Kidney epithelial cell (primary cell): ENCODE data around the gene MRPS34. TPM values are rescaled to one million over a fixed set of nuclear protein-coding genes. Genes with fewer than 3 reads are reported as not detected.

Experiments
- DNase-seq: peaks from one replicate; pipeline ENCODE4 v3.0.0-alpha.2; 2010; ENCODE audit warnings: low read depth
- H3K27me3 ChIP-seq: 2 replicates; pipeline ENCODE4 v1.6.0; 2011; ENCODE audit warnings: low read length; ENCODE audit not compliant: control insufficient read depth, insufficient read depth
- H3K36me3 ChIP-seq: 2 replicates; pipeline ENCODE4 v1.5.1; 2011; ENCODE audit warnings: low read length; ENCODE audit not compliant: control insufficient read depth, insufficient read depth
- H3K4me3 ChIP-seq: 2 replicates; pipeline ENCODE4 v1.5.1; 2011; ENCODE audit warnings: low read depth, mild to moderate bottlenecking, control low read depth, low read length
- total RNA-seq: library from RNA; depleted of rRNA; stranded (reverse); fragments of >200 nt; gene quantifications from 2 replicates; pipeline ENCODE4 v1.2.3, GENCODE V29; 2015
- TF ChIP-seq, protein P1 (sequence below): IDR thresholded peaks from 2 replicates; pipeline ENCODE4 v1.5.1; 2011; ENCODE audit warnings: mild to moderate bottlenecking, moderate library complexity, low read length, control low read depth, inconsistent platforms; ENCODE audit not compliant: insufficient read depth, poor library complexity, severe bottlenecking

MRPS34 gene
- total RNA-seq, 1 donor from 2014 or later: 108 TPM

DNA sequence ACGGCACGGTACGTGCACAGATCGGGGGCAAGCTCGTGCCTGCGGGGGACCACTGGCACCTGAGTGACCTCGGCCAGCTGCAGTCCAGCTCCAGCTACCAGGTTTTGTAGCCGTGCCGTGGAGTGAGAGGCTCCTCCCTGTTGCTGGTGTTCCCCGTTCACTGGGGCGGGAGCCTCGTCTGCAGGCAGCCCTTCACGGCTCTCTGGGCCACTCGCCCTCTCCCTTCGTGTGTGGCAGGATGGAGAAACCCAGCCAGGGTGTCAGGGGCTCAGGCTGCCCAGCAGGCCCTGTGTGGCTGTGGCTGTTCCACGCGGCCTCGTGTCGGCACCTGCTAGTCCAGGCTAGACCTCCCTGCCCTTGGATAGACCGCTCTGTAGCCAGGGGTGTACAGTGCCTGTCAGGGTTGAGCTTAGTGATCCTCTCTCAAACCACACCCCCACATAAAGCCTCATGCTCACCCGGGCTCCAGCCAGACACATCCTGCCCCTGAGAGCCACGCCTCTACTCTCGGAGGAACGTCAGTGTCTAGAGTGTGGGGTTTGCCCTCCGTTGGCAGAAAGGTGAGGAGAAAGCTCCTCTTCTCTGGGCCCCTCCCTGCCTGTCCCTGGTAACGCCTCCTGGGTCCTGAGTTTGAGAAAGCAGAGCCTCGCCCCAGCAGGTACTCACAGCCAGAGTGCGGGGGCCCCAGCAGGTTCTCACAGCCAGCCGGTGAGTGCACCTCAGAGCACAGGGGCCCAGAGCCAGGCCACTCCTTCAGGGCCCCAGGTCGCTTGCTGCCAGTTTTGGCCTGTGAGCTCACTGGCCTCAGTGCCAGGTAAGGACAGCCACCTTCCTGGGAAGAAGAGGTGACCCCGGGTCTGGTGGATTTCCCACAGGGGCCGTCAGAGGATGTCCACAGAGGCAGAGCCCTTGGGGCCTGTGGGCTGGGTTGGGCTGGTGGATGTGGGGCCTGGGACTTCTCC lies 29.3 kb downstream of the MRPS34 start:
- TF ChIP-seq, protein P1, sequence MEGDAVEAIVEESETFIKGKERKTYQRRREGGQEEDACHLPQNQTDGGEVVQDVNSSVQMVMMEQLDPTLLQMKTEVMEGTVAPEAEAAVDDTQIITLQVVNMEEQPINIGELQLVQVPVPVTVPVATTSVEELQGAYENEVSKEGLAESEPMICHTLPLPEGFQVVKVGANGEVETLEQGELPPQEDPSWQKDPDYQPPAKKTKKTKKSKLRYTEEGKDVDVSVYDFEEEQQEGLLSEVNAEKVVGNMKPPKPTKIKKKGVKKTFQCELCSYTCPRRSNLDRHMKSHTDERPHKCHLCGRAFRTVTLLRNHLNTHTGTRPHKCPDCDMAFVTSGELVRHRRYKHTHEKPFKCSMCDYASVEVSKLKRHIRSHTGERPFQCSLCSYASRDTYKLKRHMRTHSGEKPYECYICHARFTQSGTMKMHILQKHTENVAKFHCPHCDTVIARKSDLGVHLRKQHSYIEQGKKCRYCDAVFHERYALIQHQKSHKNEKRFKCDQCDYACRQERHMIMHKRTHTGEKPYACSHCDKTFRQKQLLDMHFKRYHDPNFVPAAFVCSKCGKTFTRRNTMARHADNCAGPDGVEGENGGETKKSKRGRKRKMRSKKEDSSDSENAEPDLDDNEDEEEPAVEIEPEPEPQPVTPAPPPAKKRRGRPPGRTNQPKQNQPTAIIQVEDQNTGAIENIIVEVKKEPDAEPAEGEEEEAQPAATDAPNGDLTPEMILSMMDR: no peak
- Histone ChIP-seq H3K4me3 (no peak overlapping the region), H3K36me3 (no peaks in the 10 kb centered on the region), H3K27me3 (no peaks in the 10 kb centered on the region)
- no peak for DNase-seq

DNA sequence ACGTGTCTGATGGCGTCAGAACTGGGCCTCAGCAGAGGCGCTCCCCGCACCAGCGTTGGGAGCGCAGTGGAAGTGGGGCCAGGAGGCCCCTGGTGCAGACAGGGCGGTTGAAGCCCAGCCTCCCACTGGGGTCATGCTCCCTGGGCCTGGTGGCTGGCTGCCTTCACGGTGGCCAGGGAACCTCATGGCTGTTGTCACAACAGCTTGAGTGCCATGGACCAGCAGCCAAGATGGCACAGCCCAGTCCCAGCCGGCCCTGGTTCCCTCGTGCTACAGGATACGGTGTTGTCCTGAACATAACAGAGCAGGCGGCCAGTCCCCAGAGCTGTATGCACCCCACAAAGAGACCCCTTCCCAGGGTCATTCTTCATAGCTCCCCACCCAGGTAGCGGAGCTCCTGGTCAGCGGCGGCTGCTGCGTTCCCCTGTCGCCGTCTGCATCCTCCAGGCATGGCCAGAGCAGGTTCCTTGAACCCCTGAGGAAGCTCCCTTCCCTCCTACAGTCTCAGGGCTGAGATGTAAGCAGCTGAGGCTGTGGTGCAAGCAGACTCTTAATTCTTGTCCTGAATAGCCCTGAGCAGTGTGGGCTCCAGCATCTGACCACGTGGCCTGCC lies 31.3 kb downstream of the MRPS34 start:
- Histone ChIP-seq H3K36me3 (no peaks in the 10 kb centered on the region), H3K27me3 (no peaks in the 10 kb centered on the region), H3K4me3 (no peak overlapping the region)
- no peak for DNase-seq
- TF ChIP-seq, protein P1: no peak

DNA sequence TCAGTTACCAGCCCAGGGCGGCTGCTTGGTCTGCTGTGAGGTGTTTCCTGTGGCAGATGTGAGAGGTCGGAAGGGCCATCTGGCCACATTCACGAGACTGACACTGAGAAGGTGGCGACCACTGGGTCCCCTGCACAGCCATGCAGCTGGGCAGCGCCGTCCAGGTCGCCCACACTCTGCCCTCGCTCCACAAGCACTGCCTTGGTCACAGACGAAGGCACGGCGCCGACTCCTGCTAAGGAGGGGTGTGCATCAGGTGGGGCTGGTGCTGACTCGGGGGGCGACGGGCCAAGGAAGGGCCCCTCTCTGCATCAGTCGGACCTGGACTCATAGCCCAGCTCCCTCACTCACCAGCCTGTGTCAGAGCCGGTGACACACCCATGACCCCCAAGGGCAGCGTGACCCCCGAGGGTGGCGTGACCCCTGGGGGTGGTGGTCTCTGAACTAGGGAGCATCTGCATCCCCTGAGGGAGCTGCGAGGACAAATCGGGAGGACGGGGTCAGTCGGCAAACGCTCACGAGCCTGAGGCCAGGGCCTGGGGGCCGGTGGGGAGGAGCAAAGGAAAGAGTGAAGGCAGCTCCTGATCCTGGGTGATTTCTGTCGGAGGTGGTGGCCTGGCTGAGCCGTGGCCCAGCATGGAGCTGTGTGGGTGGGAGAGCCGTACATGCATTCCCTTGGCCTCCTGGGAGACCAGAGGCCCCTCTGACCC lies 32.0 kb downstream of the MRPS34 start:
- Histone ChIP-seq H3K27me3 (no peaks in the 10 kb centered on the region), H3K36me3 (no peaks in the 10 kb centered on the region), H3K4me3 (no peak overlapping the region)
- TF ChIP-seq, protein P1: no peak
- no peak for DNase-seq

DNA sequence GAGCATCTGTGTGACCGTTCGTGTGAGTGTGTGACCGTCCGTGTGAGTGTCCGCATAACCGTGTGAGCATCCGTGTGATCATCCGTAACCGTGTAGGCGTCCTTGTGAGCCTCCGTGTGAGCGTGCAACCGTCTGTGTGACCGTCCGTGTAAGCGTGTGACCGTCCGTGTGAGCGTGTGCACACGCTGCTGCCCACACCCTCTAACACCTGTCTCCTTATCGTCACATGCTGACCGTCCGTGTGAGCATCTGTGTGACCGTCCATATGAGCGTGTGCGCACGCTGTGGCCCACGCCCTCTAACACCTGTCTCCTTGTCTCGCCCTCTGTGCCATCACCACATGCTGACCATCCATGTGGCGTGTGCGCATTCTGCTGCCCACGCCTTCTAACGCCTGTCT lies 32.7 kb downstream of the MRPS34 start:
- TF ChIP-seq, protein P1: no peak
- Histone ChIP-seq H3K36me3 (no peaks in the 10 kb centered on the region), H3K27me3 (no peaks in the 10 kb centered on the region), H3K4me3 (no peak overlapping the region)
- DNase-seq: no peak

DNA sequence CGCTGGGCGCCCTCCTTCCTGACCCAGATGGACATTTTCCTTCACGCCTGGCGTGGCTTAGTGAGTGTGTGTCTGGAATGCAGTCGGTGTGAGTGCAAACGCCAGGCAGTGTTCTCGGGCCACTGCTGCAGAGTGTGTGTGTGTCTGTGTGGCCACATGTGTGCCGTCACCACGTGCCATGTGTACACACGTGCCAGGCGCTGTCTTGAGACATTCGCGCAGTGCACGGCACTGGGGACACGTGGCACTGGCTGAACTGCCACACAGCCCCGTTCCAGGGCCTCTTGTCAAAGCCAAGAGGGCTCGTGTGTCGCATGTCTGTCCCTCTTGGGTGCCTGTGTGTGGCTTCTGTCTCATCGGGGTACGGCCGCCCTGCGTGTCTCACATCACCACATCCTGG lies 38.1 kb downstream of the MRPS34 start:
- no peaks in the 10 kb centered on the region for H3K27me3 ChIP-seq
- no peak for DNase-seq
- no peak overlapping the region for H3K4me3 ChIP-seq
- TF ChIP-seq, protein P1: no peak
- H3K36me3 ChIP-seq: peaks cover 2% of the 10 kb centered on the region
